LNCaP clone FGC (cell line): ENCODE measurements around the gene LRRC8B.

Source experiments
- DNase-seq: peaks from one replicate; pipeline ENCODE4 v3.0.0-alpha.2; 2011; ENCODE audit warnings: low read depth
- H3K4me3 ChIP-seq: 2 replicates; pipeline ENCODE4 v1.5.1; 2011; ENCODE audit warnings: mild to moderate bottlenecking, low read depth, low read length, control low read depth
- CTCF ChIP-seq: IDR thresholded peaks from 2 replicates; pipeline ENCODE4 v1.5.1; 2012; ENCODE audit warnings: mild to moderate bottlenecking; ENCODE audit not compliant: control insufficient read depth, insufficient read depth; ENCODE audit errors: extremely low read depth

LRRC8B gene

GRCh38 chr1:89633800-89634625, 109.4 kb downstream of the LRRC8B start:
- DNase-seq, result no peak
- H3K4me3 ChIP-seq, result peak overlapping the region; percentile 60
- no peak for TF ChIP-seq CTCF

GRCh38 chr1:89635825-89636815, 111.5 kb downstream of the LRRC8B start:
- no peak for TF ChIP-seq CTCF
- H3K4me3 ChIP-seq, result no peak overlapping the region
- DNase-seq, result no peak

- no peak for DNase-seq
- H3K4me3 ChIP-seq, result no peak overlapping the region
- TF ChIP-seq CTCF, result no peak
Measured at GRCh38 chr1:89637496-89637895, 112.9 kb downstream of the LRRC8B start.

- TF ChIP-seq CTCF, result no peak
- H3K4me3 ChIP-seq, result no peak overlapping the region
- no peak for DNase-seq
Measured at GRCh38 chr1:89640440-89640839, 115.8 kb downstream of the LRRC8B start.

- TF ChIP-seq CTCF, result no peak
- no peak for DNase-seq
- H3K4me3 ChIP-seq, result no peak overlapping the region
Measured at GRCh38 chr1:89641781-89642180, 117.2 kb downstream of the LRRC8B start.

GRCh38 chr1:89643577-89643976, 118.9 kb downstream of the LRRC8B start:
- no peak overlapping the region for H3K4me3 ChIP-seq
- no peak for DNase-seq
- no peak for TF ChIP-seq CTCF
